Measurements from ENCODE around the gene SCAPER.

DNA sequence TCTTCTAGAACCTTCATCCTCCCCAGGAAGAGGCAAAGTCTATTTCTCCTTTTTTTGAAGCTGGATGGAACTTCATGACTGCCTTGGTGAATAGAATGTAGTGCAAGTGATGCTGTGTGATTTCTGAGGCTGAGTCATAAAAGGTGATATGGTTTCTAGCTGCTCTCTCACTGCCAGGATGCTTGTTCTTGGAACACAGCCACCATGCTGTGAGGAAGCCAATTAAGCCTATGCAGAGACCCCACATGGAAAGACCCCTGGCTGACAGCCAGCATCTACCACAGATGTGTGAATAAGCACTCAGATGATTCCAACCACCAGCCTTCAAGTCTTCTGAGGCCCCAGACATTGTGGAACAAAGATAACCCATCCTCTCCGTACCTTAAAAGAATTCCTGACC lies 511.5 kb downstream of the SCAPER start:
- TF ChIP-seq POLR2A (IDR thresholded peaks at IDR 0.05) (no peak), CTCF (IDR thresholded peaks at IDR 0.05) (no peak), POLR2AphosphoS5 (IDR thresholded peaks at IDR 0.05) (no peak), EP300 (IDR thresholded peaks at IDR 0.05) (no peak)
